Tibial artery (tissue), 4 donors: Measurements from ENCODE around the gene TMCO4.
"Not testable (repeated sequence)": the region's sequence is repeated elsewhere in the genome, so short reads cannot be mapped to it uniquely, and the experiment has no call there.

Experiments used
- DNase-seq, 2 donors: peaks; one replicate each; pipeline ENCODE4 v3.0.0-alpha.2; 2019
- H3K27ac ChIP-seq, 2 donors: fragments of 200-600 bp; sonication (generic) in 1 of 2; 1 replicate in 1 of 2; 2 replicates in 1 of 2; pipeline ENCODE4 v1.5.1; 2018 to 2019; ENCODE audit warnings: mild to moderate bottlenecking in 1 of 2
- H3K27me3 ChIP-seq, 2 donors: fragments of 200-600 bp; sonication (generic) in 1 of 2; one replicate each; pipeline versions ENCODE4 v1.5.1 to v1.6.0; 2016 to 2019
- H3K36me3 ChIP-seq, 3 donors: fragments of 200-600 bp; sonication (generic) in 2 of 3; one replicate each; pipeline ENCODE4 v1.5.1; 2016 to 2019; ENCODE audit warnings: mild to moderate bottlenecking in 2 of 3
- H3K4me1 ChIP-seq, 4 donors: fragments of 200-600 bp; sonication (generic) in 2 of 4; 1 replicate in 3 of 4; 2 replicates in 1 of 4; pipeline ENCODE4 v1.5.1; 2016 to 2019
- H3K4me3 ChIP-seq, 2 donors: fragments of 200-600 bp; sonication (generic) in 1 of 2; 1 replicate in 1 of 2; 2 replicates in 1 of 2; pipeline ENCODE4 v1.5.1; 2018 to 2019; ENCODE audit warnings: mild to moderate bottlenecking in 2 of 2
- H3K9me3 ChIP-seq, 3 donors: fragments of 200-600 bp; sonication (generic) in 1 of 3; one replicate each; pipeline ENCODE4 v1.5.1; 2016 to 2019
- CTCF ChIP-seq, 2 experiments: fragments of 200-600 bp in 1 of 2; fragments of 450-650 bp in 1 of 2; IDR thresholded peaks; one replicate each; pipeline ENCODE4 v1.5.1; 2017 to 2019; ENCODE audit warnings: antibody characterized with exemption in 2 of 2, mild to moderate bottlenecking in 1 of 2, moderate library complexity in 1 of 2
- intact Hi-C: fragments of 100-400 bp; cut with DNase I; formaldehyde crosslinking; loops from one replicate; pipeline ENCODE4 v1.15.0; 2023; ENCODE audit warnings: low total_unique reads

TMCO4 gene

DNA sequence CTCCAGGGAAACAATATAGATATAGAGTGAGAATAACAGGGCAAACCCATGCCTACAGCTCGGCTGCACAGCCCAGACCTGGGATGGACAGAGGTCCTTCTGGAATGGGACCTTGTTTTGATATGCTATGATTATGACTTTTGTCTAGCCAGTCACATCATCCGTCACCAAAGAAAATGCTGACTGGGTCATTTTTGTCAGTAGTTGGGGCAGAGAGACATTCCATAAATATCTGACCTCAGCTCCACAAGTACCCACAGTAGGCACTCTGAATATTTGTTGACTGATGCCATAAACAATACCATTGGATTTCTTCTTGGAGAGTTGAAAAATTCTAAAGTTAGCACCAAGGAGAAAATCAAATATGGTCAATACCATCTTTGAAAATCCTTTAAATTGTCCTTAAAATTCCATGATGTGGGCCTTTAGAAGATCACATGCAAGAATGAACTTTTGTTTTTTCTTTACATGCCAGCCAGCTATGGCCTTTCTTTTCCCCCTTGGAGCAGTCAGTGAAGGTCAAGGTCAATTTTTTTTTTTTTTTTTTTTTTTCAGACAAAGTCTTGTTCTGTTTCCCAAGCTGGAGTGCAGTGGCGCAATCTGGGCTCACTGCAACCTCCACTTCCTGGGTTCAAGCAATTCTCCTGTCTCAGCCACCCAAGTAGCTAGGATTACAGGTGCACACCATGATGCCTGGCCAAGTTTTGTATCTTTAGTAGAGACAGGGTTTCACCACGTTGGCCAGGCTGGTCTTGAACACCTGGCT is 7.3 kb downstream of the TMCO4 start:
- H3K4me3 ChIP-seq, result no peak overlapping the region
- H3K9me3 ChIP-seq, result no peaks in the 10 kb centered on the region
- no peak overlapping the region for H3K27ac ChIP-seq
- intact Hi-C loops, result no loop called here
- H3K4me1 ChIP-seq, result peaks cover 0 to 11% (median 0%) of the 10 kb centered on the region in 4 donors
- DNase-seq, result no peak
- H3K36me3 ChIP-seq, result peaks cover 0 to 44% (median 11%) of the 10 kb centered on the region in 3 donors
- H3K27me3 ChIP-seq, result no peaks in the 10 kb centered on the region
- TF ChIP-seq CTCF (IDR thresholded peaks at IDR 0.05), result no peak

DNA sequence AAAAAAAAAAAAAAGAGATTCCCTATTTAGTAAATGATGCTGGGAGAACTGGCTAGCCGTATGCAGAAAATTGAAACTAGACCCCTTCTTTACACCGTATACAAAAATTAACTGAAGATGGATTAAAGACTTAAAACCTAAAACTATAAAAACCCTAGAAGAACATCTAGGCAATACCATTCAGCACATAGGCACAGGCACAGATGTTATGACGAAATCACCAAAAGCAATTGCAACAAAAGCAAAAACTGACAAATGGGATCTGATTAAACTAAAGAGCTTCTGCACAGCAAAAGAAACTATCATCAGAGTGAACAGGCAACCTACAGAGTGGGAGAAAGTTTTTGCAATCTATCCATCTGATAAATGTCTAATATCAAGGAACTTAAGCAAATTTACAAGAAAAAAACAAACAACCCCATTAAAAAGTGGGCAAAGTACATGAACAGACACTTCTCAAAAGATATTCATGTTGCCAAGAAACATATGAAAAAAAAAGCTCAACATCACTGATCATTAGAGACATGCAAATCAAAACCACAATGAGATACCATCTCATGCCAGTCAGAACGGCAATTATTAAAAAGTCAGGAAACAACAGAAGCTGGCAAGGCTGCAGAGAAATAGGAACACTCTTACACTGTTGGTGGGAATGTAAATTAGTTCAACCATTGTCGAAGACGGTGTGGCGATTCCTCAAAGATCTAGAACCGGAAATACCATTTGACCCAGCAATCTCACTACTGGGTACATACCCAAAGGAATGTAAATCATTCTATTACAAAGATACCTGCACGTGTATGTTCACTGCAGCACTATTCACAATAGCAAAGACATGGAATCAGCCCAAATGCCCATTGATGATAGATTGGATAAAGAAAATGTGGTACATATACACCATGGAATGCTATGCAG is 9.4 kb downstream of the TMCO4 start:
- H3K27me3 ChIP-seq, H3K9me3 ChIP-seq, intact Hi-C loops, DNase-seq, H3K4me3 ChIP-seq, H3K27ac ChIP-seq: not testable (repeated sequence)
- Histone ChIP-seq H3K36me3 (peaks cover 13 to 52% (median 24%) of the 10 kb centered on the region in 3 donors), H3K4me1 (peaks cover 0 to 11% (median 0%) of the 10 kb centered on the region in 4 donors)

DNA sequence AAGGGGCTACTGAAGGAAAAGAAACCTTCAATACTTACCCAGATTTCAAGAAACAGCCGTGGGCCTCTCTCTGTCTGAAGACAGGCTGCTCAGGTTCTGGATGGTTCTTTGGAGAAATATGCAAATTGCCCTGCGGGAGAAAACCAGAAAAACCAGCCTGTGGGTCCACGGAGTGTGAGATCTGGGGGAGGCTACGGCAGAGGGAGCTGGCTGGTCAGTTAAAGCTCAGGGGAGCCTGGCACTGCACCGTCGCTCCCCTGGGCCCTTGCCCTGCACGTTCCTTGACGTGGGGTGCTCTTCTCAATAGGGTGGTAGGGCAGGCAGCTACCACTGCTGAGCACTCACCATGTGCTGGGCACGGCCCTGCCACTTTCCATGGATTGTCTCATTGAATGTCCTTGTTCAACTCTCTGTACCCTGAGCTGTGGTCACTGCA is 12.7 kb downstream of the TMCO4 start:
- no peaks in the 10 kb centered on the region for H3K27me3 ChIP-seq
- TF ChIP-seq CTCF (IDR thresholded peaks at IDR 0.05), result no peak
- no peaks in the 10 kb centered on the region for H3K9me3 ChIP-seq
- no peak for DNase-seq
- peaks cover 28 to 64% (median 30%) of the 10 kb centered on the region in 3 donors for H3K36me3 ChIP-seq
- intact Hi-C loops, result no loop called here
- H3K4me3 ChIP-seq, result no peak overlapping the region
- no peaks in the 10 kb centered on the region for H3K4me1 ChIP-seq
- H3K27ac ChIP-seq, result no peak overlapping the region

DNA sequence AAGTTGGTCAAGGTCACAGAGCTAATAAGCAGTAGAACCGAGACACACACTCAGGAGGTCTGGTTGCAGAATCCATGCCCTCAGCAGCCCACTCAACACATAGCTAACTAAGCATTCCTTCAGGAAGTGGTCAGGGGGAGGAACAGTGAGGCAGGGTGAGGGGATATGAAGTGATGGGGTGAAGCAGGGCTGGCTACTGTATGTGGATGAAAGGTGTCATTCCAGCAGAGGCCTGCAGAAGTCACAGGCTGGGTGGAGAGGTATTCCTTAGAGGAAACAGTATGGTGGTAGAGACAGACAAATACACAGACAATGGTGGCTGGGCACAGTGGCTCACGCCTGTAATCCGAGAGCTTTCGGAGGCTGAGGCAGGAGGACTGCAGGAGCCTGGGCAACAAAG is 14.1 kb downstream of the TMCO4 start:
- intact Hi-C loops, result no loop called here
- no peak for TF ChIP-seq CTCF (IDR thresholded peaks at IDR 0.05)
- Histone ChIP-seq H3K27ac (no peak overlapping the region), H3K36me3 (peaks cover 30 to 60% (median 31%) of the 10 kb centered on the region in 3 donors), H3K4me3 (no peak overlapping the region), H3K9me3 (no peaks in the 10 kb centered on the region), H3K4me1 (no peaks in the 10 kb centered on the region), H3K27me3 (no peaks in the 10 kb centered on the region)
- no peak for DNase-seq

DNA sequence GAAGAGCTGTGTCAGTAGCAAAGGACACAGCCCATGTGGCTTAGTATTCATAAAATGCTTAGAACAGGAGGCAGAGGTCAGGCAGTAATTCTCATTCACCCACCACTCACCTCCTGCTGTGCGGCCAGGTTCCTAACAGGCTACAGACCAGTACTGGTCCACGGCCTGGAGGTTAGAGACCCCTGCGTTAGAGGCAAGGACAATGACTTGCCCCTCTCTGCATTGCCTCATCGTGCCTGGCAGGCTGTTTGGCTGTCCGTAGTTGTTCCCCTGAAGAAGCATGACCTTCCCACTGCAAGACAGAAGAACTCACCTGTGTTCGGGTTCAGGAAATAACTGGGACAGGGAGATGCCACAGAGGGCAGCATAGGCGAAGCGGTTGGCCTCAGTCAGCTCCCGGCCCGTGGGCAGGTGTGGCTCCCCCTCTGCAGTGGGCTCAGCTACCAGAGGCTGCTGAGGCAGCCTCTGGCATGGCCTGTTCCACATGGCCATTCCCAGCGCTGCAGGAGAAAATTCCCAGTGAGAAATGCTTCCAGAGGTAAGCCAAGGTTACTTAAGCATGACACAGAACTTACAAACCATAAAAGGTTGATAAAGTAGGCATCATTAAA is 19.3 kb downstream of the TMCO4 start:
- H3K4me3 ChIP-seq, result no peak overlapping the region
- no peaks in the 10 kb centered on the region for H3K27me3 ChIP-seq
- intact Hi-C loops, result no loop called here
- no peaks in the 10 kb centered on the region for H3K9me3 ChIP-seq
- H3K4me1 ChIP-seq, result no peaks in the 10 kb centered on the region
- no peak for DNase-seq
- H3K36me3 ChIP-seq, result peaks cover 44 to 72% (median 58%) of the 10 kb centered on the region in 3 donors
- TF ChIP-seq CTCF (IDR thresholded peaks at IDR 0.05), result no peak
- no peak overlapping the region for H3K27ac ChIP-seq
